ENCODE data around the gene ZFAND3.

ZFAND3 gene

GRCh38 chr6:37827603-37828265 is 8.2 kb downstream of the ZFAND3 start:
- no peak for DNase-seq (ENCODE audit: low spot score)

GRCh38 chr6:37830225-37830624 is 10.7 kb downstream of the ZFAND3 start:
- DNase-seq (ENCODE audit: low spot score), result no peak

- DNase-seq (ENCODE audit: low spot score), result no peak
These were observed 11.9 kb downstream of the ZFAND3 start for GRCh38 chr6:37831457-37831856.

GRCh38 chr6:37835923-37836322 is 16.4 kb downstream of the ZFAND3 start:
- no peak for DNase-seq (ENCODE audit: low spot score)

GRCh38 chr6:37838219-37838921 is 18.8 kb downstream of the ZFAND3 start:
- no peak for DNase-seq (ENCODE audit: low spot score)

GRCh38 chr6:37840143-37840939 is 20.8 kb downstream of the ZFAND3 start:
- DNase-seq (ENCODE audit: low spot score), result no peak

- DNase-seq (ENCODE audit: low spot score), result no peak
These were observed 21.4 kb downstream of the ZFAND3 start for GRCh38 chr6:37840940-37841300.

GRCh38 chr6:37845026-37845911 is 25.7 kb downstream of the ZFAND3 start:
- no peak for DNase-seq (ENCODE audit: low spot score)

GRCh38 chr6:37845930-37846329 is 26.4 kb downstream of the ZFAND3 start:
- DNase-seq (ENCODE audit: low spot score), result no peak

GRCh38 chr6:37847704-37848103 is 28.2 kb downstream of the ZFAND3 start:
- DNase-seq (ENCODE audit: low spot score), result no peak

GRCh38 chr6:37848371-37848770 is 28.8 kb downstream of the ZFAND3 start:
- DNase-seq (ENCODE audit: low spot score), result no peak

GRCh38 chr6:37850260-37850659 is 30.7 kb downstream of the ZFAND3 start:
- no peak for DNase-seq (ENCODE audit: low spot score)

GRCh38 chr6:37850728-37851285 is 31.3 kb downstream of the ZFAND3 start:
- DNase-seq (ENCODE audit: low spot score), result no peak

- no peak for DNase-seq (ENCODE audit: low spot score)
These were observed 32.5 kb downstream of the ZFAND3 start for GRCh38 chr6:37851997-37852524.

- no peak for DNase-seq (ENCODE audit: low spot score)
These were observed 36.8 kb downstream of the ZFAND3 start for GRCh38 chr6:37856285-37856684.

- no peak for DNase-seq (ENCODE audit: low spot score)
These were observed 38.8 kb downstream of the ZFAND3 start for GRCh38 chr6:37858363-37858762.

- DNase-seq (ENCODE audit: low spot score), result peak; percentile 24
These were observed 40.8 kb downstream of the ZFAND3 start for GRCh38 chr6:37860226-37860839.

GRCh38 chr6:37861452-37861851 is 41.9 kb downstream of the ZFAND3 start:
- DNase-seq (ENCODE audit: low spot score), result no peak

- no peak for DNase-seq (ENCODE audit: low spot score)
These were observed 42.9 kb downstream of the ZFAND3 start for GRCh38 chr6:37862430-37862829.

GRCh38 chr6:37862992-37863391 is 43.5 kb downstream of the ZFAND3 start:
- no peak for DNase-seq (ENCODE audit: low spot score)

GRCh38 chr6:37864250-37864649 is 44.7 kb downstream of the ZFAND3 start:
- no peak for DNase-seq (ENCODE audit: low spot score)

All from hepatic stellate cell (primary cell).